K562 (cell line): ENCODE data around the gene PHYHD1.

Experiments used
- CBFB ChIP-seq: sonication (generic); formaldehyde crosslinking; IDR thresholded peaks from 2 replicates; pipeline ENCODE4 v1.4.0; 2020; ENCODE audit warnings: mild to moderate bottlenecking, missing genetic modification reagents
- CBX1 ChIP-seq: sonication (generic); IDR thresholded peaks from 2 replicates; pipeline ENCODE4 v1.6.1; 2016; ENCODE audit warnings: antibody characterized with exemption, low read depth, mild to moderate bottlenecking
- FOS ChIP-seq: IDR thresholded peaks from 3 replicates; pipeline ENCODE4 v1.6.1; 2011; ENCODE audit not compliant: insufficient read length; ENCODE audit errors: extremely low read depth
- SLC30A9 ChIP-seq: fragments of 250-450 bp; sonication (Bioruptor Pico); IDR thresholded peaks from 2 replicates; pipeline ENCODE4 v1.8.0; 2022; ENCODE audit warnings: mild to moderate bottlenecking, moderate library complexity
- ZBTB11 ChIP-seq, 3 experiments: fragments of 200-800 bp in 1 of 3; fragments of 250-450 bp in 1 of 3; fragments of 450-650 bp in 1 of 3; sonication (Bioruptor Pico) in 1 of 3; sonication (Bioruptor generic) in 1 of 3; formaldehyde crosslinking in 1 of 3; IDR thresholded peaks; 2 replicates each; pipeline versions ENCODE4 v1.6.1 to v1.8.0; 2016 to 2022; ENCODE audit warnings: mild to moderate bottlenecking in 2 of 3, missing genetic modification characterization in 2 of 3, missing compliant biosample characterization in 1 of 3, moderate library complexity in 1 of 3
- ZNF644 ChIP-seq: fragments of 200-800 bp; sonication (Bioruptor generic); IDR thresholded peaks from 2 replicates; pipeline ENCODE4 v1.6.1; 2016; ENCODE audit warnings: low read depth, missing genetic modification characterization, missing compliant biosample characterization

- TF ChIP-seq ZBTB11 (CRISPR knock-in tag; IDR thresholded peaks at IDR 0.05) (no peak), ZNF644 (no peak), CBX1 (no peak), FOS (no peak), SLC30A9 (CRISPR knock-in tag) (no peak), CBFB (CRISPR knock-in tag) (no peak)
Measured at GRCh38 chr9:128921881-128922763, 1.3 kb downstream of the PHYHD1 start.
